Measurements from ENCODE around the gene PLA2G2D.

- TF ChIP-seq CTCF (IDR thresholded peaks at IDR 0.05; ENCODE audit: insufficient read depth, low read length, poor library complexity, severe bottlenecking) (no peak), EZH2phosphoT487 (conservative IDR thresholded peaks at IDR 0.05; ENCODE audit: low read length) (no peak)
These were observed 7.9 kb downstream of the PLA2G2D start for GRCh38 chr1:20111452-20111851.

Data from SU-DHL-6 (cell line).